ENCODE measurements around the gene PLAAT2. TPM values are rescaled to one million over a fixed set of nuclear protein-coding genes. Genes with fewer than 3 reads are reported as not detected.

Gene PLAAT2
- polyA plus RNA-seq, 4 donors, result 35.6 to 447 (median 141) TPM; not detected in 1

GRCh38 chr11:63527667-63528066 lies 35.5 kb downstream of the PLAAT2 start:
- H3K36me3 ChIP-seq (ENCODE audit: control insufficient read depth in 3 of 3, insufficient read depth in 2 of 3, low read depth in 1 of 3, low read length in 3 of 3), result no peaks in the 10 kb centered on the region
- H3K27me3 ChIP-seq (ENCODE audit: control insufficient read depth in 3 of 3, insufficient read depth in 3 of 3, low read length in 3 of 3), result no peaks in the 10 kb centered on the region
- peaks cover 0 to 8% (median 0%) of the 10 kb centered on the region in 3 donors for H3K4me1 ChIP-seq (ENCODE audit: control insufficient read depth in 3 of 3, insufficient read depth in 2 of 3, low read depth in 1 of 3, low read length in 2 of 3)
- WGBS, 3 donors, result 77 to 81% (median 79%) methylated on average over 2 of the region's 2 CpGs
- peaks cover 0 to 19% of the 10 kb centered on the region in 2 donors for H3K9me3 ChIP-seq (ENCODE audit: control insufficient read depth in 2 of 2, insufficient read depth in 1 of 2, low read depth in 1 of 2, low read length in 1 of 2)
- DNase-seq (no peak), FAIRE-seq (no peak)
- no peak overlapping the region for H3K4me3 ChIP-seq (ENCODE audit: low read depth in 1 of 3, low read length in 3 of 3)
- H3K27ac ChIP-seq (ENCODE audit: low read depth in 1 of 3, low read length in 2 of 3), result no peak overlapping the region

GRCh38 chr11:63523151-63523550 lies 40.0 kb downstream of the PLAAT2 start:
- Histone ChIP-seq H3K4me1 (ENCODE audit: control insufficient read depth in 3 of 3, insufficient read depth in 2 of 3, low read depth in 1 of 3, low read length in 2 of 3) (no peaks in the 10 kb centered on the region), H3K36me3 (ENCODE audit: control insufficient read depth in 3 of 3, insufficient read depth in 2 of 3, low read depth in 1 of 3, low read length in 3 of 3) (no peaks in the 10 kb centered on the region), H3K27me3 (ENCODE audit: control insufficient read depth in 3 of 3, insufficient read depth in 3 of 3, low read length in 3 of 3) (no peaks in the 10 kb centered on the region), H3K9me3 (ENCODE audit: control insufficient read depth in 2 of 2, insufficient read depth in 1 of 2, low read depth in 1 of 2, low read length in 1 of 2) (peaks cover 0 to 27% of the 10 kb centered on the region in 2 donors), H3K4me3 (ENCODE audit: low read depth in 1 of 3, low read length in 3 of 3) (no peak overlapping the region), H3K27ac (ENCODE audit: low read depth in 1 of 3, low read length in 2 of 3) (no peak overlapping the region)
- DNase-seq, result no peak
- FAIRE-seq, result no peak
- 70 to 79% (median 72%) methylated on average over 7 of the region's 7 CpGs for WGBS, 3 donors

GRCh38 chr11:63521896-63522295 lies 41.3 kb downstream of the PLAAT2 start:
- WGBS, 3 donors, result 86 to 97% (median 93%) methylated on average over 2 of the region's 2 CpGs
- no peak for FAIRE-seq
- H3K27ac ChIP-seq (ENCODE audit: low read depth in 1 of 3, low read length in 2 of 3), result no peak overlapping the region

DNA sequence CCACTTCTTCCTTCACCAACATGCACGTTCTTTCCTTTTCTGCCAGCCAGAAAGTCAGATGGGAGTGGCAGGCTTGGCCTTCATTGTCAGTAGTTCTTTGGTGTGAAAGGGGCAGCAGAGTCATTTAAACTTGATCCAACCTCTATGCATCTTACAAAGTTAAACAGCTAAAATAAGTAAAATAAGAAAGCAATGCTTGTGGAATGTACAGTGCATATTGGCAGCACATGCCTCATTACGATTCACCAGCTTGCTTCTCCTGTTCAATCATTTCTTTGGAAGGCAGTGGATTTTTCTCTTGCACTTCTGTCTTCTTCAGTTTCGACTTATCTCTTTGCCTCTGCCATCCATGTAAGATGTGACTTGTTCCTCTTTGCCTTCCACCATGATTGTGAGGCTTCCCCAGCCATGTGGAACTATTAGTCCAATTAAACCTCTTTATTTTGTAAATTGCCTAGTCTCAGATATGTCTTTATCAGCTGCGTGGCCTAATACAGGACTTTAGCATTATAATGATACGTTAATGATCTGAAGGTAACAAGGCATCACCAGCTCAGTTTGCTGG lies 42.5 kb downstream of the PLAAT2 start:
- peaks cover 0 to 27% of the 10 kb centered on the region in 2 donors for H3K9me3 ChIP-seq (ENCODE audit: control insufficient read depth in 2 of 2, insufficient read depth in 1 of 2, low read depth in 1 of 2, low read length in 1 of 2)
- DNase-seq, result no peak
- no peak for FAIRE-seq
- H3K4me3 ChIP-seq (ENCODE audit: low read depth in 1 of 3, low read length in 3 of 3), result no peak overlapping the region
- 54 to 83% (median 76%) methylated on average over 5 of the region's 5 CpGs for WGBS, 3 donors
- H3K27ac ChIP-seq (ENCODE audit: low read depth in 1 of 3, low read length in 2 of 3), result no peak overlapping the region
- no peaks in the 10 kb centered on the region for H3K36me3 ChIP-seq (ENCODE audit: control insufficient read depth in 3 of 3, insufficient read depth in 2 of 3, low read depth in 1 of 3, low read length in 3 of 3)
- H3K4me1 ChIP-seq (ENCODE audit: control insufficient read depth in 3 of 3, insufficient read depth in 2 of 3, low read depth in 1 of 3, low read length in 2 of 3), result no peaks in the 10 kb centered on the region
- H3K27me3 ChIP-seq (ENCODE audit: control insufficient read depth in 3 of 3, insufficient read depth in 3 of 3, low read length in 3 of 3), result no peaks in the 10 kb centered on the region

More at GRCh38 chr11:63521896-63522295, 41.3 kb downstream of the PLAAT2 start:
- no peaks in the 10 kb centered on the region for H3K4me1 ChIP-seq (ENCODE audit: control insufficient read depth in 3 of 3, insufficient read depth in 2 of 3, low read depth in 1 of 3, low read length in 2 of 3)
- DNase-seq, result no peak
- H3K27me3 ChIP-seq (ENCODE audit: control insufficient read depth in 3 of 3, insufficient read depth in 3 of 3, low read length in 3 of 3), result no peaks in the 10 kb centered on the region
- H3K9me3 ChIP-seq (ENCODE audit: control insufficient read depth in 2 of 2, insufficient read depth in 1 of 2, low read depth in 1 of 2, low read length in 1 of 2), result peaks cover 0 to 27% of the 10 kb centered on the region in 2 donors
- H3K36me3 ChIP-seq (ENCODE audit: control insufficient read depth in 3 of 3, insufficient read depth in 2 of 3, low read depth in 1 of 3, low read length in 3 of 3), result no peaks in the 10 kb centered on the region
- H3K4me3 ChIP-seq (ENCODE audit: low read depth in 1 of 3, low read length in 3 of 3), result no peak overlapping the region

DNA sequence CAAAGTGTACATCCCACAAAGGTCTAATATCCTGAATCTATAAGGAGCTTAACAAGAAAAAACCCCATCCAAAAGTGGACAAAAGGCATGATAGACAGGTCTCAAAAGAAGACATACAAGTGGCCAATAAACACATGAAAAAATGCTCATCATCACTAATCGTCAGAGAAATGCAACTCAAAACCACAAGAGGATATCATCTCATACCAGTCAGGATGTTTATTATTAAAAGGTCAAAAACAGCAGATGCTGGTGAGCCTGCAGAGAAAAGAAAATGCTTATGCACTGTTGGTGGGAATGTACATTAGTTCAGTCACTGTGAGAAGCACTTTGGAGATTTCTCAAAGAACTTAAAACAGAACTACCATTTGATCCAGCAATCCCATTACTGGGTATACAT lies 44.6 kb downstream of the PLAAT2 start:
- Histone ChIP-seq H3K36me3 (ENCODE audit: control insufficient read depth in 3 of 3, insufficient read depth in 2 of 3, low read depth in 1 of 3, low read length in 3 of 3) (no peaks in the 10 kb centered on the region), H3K27ac (ENCODE audit: low read depth in 1 of 3, low read length in 2 of 3) (no peak overlapping the region), H3K9me3 (ENCODE audit: control insufficient read depth in 2 of 2, insufficient read depth in 1 of 2, low read depth in 1 of 2, low read length in 1 of 2) (peaks cover 0 to 16% of the 10 kb centered on the region in 2 donors), H3K4me3 (ENCODE audit: low read depth in 1 of 3, low read length in 3 of 3) (no peak overlapping the region), H3K4me1 (ENCODE audit: control insufficient read depth in 3 of 3, insufficient read depth in 2 of 3, low read depth in 1 of 3, low read length in 2 of 3) (no peaks in the 10 kb centered on the region), H3K27me3 (ENCODE audit: control insufficient read depth in 3 of 3, insufficient read depth in 3 of 3, low read length in 3 of 3) (no peaks in the 10 kb centered on the region)
- FAIRE-seq (no peak), DNase-seq (peak in 1 of 2 donors; percentile 25)
- 35 to 72% (median 54%) methylated on average over 1 of the region's 1 CpG for WGBS, 3 donors

DNA sequence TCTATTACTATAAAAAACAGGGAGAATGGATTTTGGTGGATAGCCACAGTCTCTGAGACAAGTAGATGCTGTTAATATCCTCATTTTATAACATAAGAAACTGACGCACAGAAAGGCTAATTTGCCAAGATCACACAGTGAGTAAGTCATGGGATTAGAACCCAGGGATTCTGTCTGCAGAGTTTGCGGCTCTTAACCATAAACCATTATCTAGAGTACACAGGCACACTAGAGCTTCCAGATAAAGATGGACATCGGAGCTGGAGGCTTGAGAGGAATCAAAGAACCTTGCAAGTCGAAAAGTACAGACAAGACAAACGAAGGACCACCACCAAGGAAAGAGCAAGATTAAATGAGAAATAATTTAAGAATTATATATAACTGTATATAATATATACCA lies 46.0 kb downstream of the PLAAT2 start:
- Histone ChIP-seq H3K4me1 (ENCODE audit: control insufficient read depth in 3 of 3, insufficient read depth in 2 of 3, low read depth in 1 of 3, low read length in 2 of 3) (no peaks in the 10 kb centered on the region), H3K27me3 (ENCODE audit: control insufficient read depth in 3 of 3, insufficient read depth in 3 of 3, low read length in 3 of 3) (no peaks in the 10 kb centered on the region), H3K4me3 (ENCODE audit: low read depth in 1 of 3, low read length in 3 of 3) (no peak overlapping the region), H3K27ac (ENCODE audit: low read depth in 1 of 3, low read length in 2 of 3) (no peak overlapping the region), H3K9me3 (ENCODE audit: control insufficient read depth in 2 of 2, insufficient read depth in 1 of 2, low read depth in 1 of 2, low read length in 1 of 2) (peaks cover 0 to 7% of the 10 kb centered on the region in 2 donors), H3K36me3 (ENCODE audit: control insufficient read depth in 3 of 3, insufficient read depth in 2 of 3, low read depth in 1 of 3, low read length in 3 of 3) (no peaks in the 10 kb centered on the region)
- no peak for FAIRE-seq
- 81 to 92% (median 84%) methylated on average over 5 of the region's 5 CpGs for WGBS, 3 donors
- DNase-seq, result no peak

DNA sequence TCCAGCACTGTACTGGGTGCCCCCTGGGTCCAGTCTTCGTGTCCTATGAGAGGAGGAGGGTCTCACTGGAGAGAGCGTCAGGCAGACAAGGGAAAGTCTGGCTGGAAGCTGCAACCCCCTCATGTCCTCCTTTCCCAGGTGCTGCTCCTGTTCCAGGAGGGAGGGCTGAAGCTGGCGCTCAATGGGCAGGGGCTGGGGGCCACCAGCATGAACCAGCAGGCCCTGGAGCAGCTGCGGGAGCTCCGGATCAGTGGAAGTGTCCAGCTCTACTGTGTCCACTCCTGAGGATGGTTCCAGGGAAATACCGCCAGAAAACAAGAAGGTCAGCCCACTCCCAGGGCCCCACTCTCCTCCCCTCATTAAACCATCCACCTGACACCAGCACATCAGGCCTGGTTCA lies 47.1 kb downstream of the PLAAT2 start:
- DNase-seq (no peak), FAIRE-seq (no peak)
- Histone ChIP-seq H3K27ac (ENCODE audit: low read depth in 1 of 3, low read length in 2 of 3) (no peak overlapping the region), H3K4me3 (ENCODE audit: low read depth in 1 of 3, low read length in 3 of 3) (no peak overlapping the region), H3K36me3 (ENCODE audit: control insufficient read depth in 3 of 3, insufficient read depth in 2 of 3, low read depth in 1 of 3, low read length in 3 of 3) (no peaks in the 10 kb centered on the region), H3K4me1 (ENCODE audit: control insufficient read depth in 3 of 3, insufficient read depth in 2 of 3, low read depth in 1 of 3, low read length in 2 of 3) (no peaks in the 10 kb centered on the region), H3K9me3 (ENCODE audit: control insufficient read depth in 2 of 2, insufficient read depth in 1 of 2, low read depth in 1 of 2, low read length in 1 of 2) (peaks cover 0 to 7% of the 10 kb centered on the region in 2 donors), H3K27me3 (ENCODE audit: control insufficient read depth in 3 of 3, insufficient read depth in 3 of 3, low read length in 3 of 3) (no peaks in the 10 kb centered on the region)
- 94 to 97% (median 94%) methylated on average over 6 of the region's 6 CpGs for WGBS, 3 donors

GRCh38 chr11:63512816-63513215 lies 50.4 kb downstream of the PLAAT2 start:
- Histone ChIP-seq H3K4me3 (ENCODE audit: low read depth in 1 of 3, low read length in 3 of 3) (no peak overlapping the region), H3K27me3 (ENCODE audit: control insufficient read depth in 3 of 3, insufficient read depth in 3 of 3, low read length in 3 of 3) (no peaks in the 10 kb centered on the region), H3K27ac (ENCODE audit: low read depth in 1 of 3, low read length in 2 of 3) (no peak overlapping the region), H3K36me3 (ENCODE audit: control insufficient read depth in 3 of 3, insufficient read depth in 2 of 3, low read depth in 1 of 3, low read length in 3 of 3) (no peaks in the 10 kb centered on the region), H3K9me3 (ENCODE audit: control insufficient read depth in 2 of 2, insufficient read depth in 1 of 2, low read depth in 1 of 2, low read length in 1 of 2) (no peaks in the 10 kb centered on the region), H3K4me1 (ENCODE audit: control insufficient read depth in 3 of 3, insufficient read depth in 2 of 3, low read depth in 1 of 3, low read length in 2 of 3) (no peaks in the 10 kb centered on the region)
- FAIRE-seq (no peak), DNase-seq (no peak)
- 89 to 93% (median 93%) methylated on average over 7 of the region's 7 CpGs for WGBS, 3 donors

Data from small intestine (tissue), 7 donors.